ENCODE measurements around the gene TSPAN17.

The TSPAN17 gene

GRCh38 chr5:176612855-176613254 lies 34.4 kb upstream of the TSPAN17 start:
- Histone ChIP-seq H3K27ac (no peak overlapping the region), H3K4me3 (IDR thresholded peaks at IDR 0.05; ENCODE audit: insufficient read depth, low read depth, low read length) (no peak overlapping the region), H3K4me2 (no peak overlapping the region), H3K36me3 (ENCODE audit: insufficient read depth) (no peaks in the 10 kb centered on the region), H3K79me2 (ENCODE audit: insufficient read depth, low read depth) (no peaks in the 10 kb centered on the region), H3K9ac (no peak overlapping the region), H3K4me1 (ENCODE audit: low read depth, poor library complexity, severe bottlenecking) (peaks cover 18% of the 10 kb centered on the region), H3K27me3 (ENCODE audit: insufficient read depth, low read depth) (no peaks in the 10 kb centered on the region; the same call in 1 of the 2 replicates), H2AFZ (ENCODE audit: low read depth) (no peak overlapping the region), H4K20me1 (ENCODE audit: insufficient read depth) (no peaks in the 10 kb centered on the region)
- no peak for TF ChIP-seq CTCF (conservative IDR thresholded peaks at IDR 0.05; ENCODE audit: low read depth, low read length)

GRCh38 chr5:176614805-176615478 lies 32.3 kb upstream of the TSPAN17 start:
- no peaks in the 10 kb centered on the region for H4K20me1 ChIP-seq (ENCODE audit: insufficient read depth)
- no peak overlapping the region for H3K4me2 ChIP-seq
- no peak overlapping the region for H3K27ac ChIP-seq
- no peaks in the 10 kb centered on the region; the same call in 1 of the 2 replicates for H3K27me3 ChIP-seq (ENCODE audit: insufficient read depth, low read depth)
- peaks cover 8% of the 10 kb centered on the region for H3K4me1 ChIP-seq (ENCODE audit: low read depth, poor library complexity, severe bottlenecking)
- H3K79me2 ChIP-seq (ENCODE audit: insufficient read depth, low read depth) = no peaks in the 10 kb centered on the region
- H3K36me3 ChIP-seq (ENCODE audit: insufficient read depth) = no peaks in the 10 kb centered on the region
- no peak overlapping the region for H2AFZ ChIP-seq (ENCODE audit: low read depth)
- H3K4me3 ChIP-seq (IDR thresholded peaks at IDR 0.05; ENCODE audit: insufficient read depth, low read depth, low read length) = no peak overlapping the region
- TF ChIP-seq CTCF (conservative IDR thresholded peaks at IDR 0.05; ENCODE audit: low read depth, low read length) = no peak
- no peak overlapping the region for H3K9ac ChIP-seq

DNA sequence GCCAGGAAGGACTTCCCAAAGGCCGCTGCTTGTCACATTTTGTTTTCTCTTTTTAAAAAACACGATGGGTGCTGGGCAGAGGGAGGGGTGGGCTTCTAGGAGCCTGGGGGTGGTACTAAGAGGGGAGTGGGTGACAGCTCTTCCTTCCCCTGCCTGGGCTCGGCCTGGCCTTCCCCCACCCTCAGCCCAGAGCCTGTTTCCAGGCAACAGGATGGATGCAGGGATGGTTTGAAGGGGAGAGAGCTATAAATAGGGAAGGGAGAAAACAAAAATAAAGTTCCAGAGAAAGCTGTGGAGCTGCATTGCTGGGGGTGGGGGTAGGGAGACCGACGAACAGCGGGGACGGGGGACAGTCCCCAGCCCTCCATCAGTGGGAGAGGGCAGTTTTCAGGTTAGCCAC lies 30.8 kb upstream of the TSPAN17 start:
- H3K4me2 ChIP-seq = no peak overlapping the region
- H3K9ac ChIP-seq = no peak overlapping the region
- H4K20me1 ChIP-seq (ENCODE audit: insufficient read depth) = no peaks in the 10 kb centered on the region
- peaks cover 4% of the 10 kb centered on the region for H3K4me1 ChIP-seq (ENCODE audit: low read depth, poor library complexity, severe bottlenecking)
- no peak overlapping the region for H3K27ac ChIP-seq
- no peaks in the 10 kb centered on the region; the same call in 1 of the 2 replicates for H3K27me3 ChIP-seq (ENCODE audit: insufficient read depth, low read depth)
- no peaks in the 10 kb centered on the region for H3K79me2 ChIP-seq (ENCODE audit: insufficient read depth, low read depth)
- no peak overlapping the region for H3K4me3 ChIP-seq (IDR thresholded peaks at IDR 0.05; ENCODE audit: insufficient read depth, low read depth, low read length)
- H3K36me3 ChIP-seq (ENCODE audit: insufficient read depth) = no peaks in the 10 kb centered on the region
- no peak for TF ChIP-seq CTCF (conservative IDR thresholded peaks at IDR 0.05; ENCODE audit: low read depth, low read length)
- H2AFZ ChIP-seq (ENCODE audit: low read depth) = no peak overlapping the region

DNA sequence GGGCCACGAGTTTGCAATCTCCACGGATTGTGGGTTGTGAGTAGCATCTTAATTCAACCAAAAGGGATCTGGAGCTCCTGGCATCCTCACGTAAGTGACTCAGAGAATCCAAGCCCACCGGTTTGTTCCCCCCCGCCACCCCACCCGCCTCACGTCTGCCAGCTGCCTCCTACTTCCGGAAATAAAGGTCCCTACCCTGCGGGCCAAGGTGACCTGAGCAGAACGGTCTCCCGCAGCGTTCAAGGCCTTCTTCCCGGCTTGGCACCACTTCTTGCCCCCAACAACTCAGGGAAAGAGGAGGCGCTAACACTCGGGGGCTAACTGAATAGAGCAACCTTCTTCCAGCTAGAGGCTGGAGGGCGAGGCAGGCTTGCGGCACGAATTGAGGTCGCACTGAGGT lies 28.5 kb upstream of the TSPAN17 start:
- no peak overlapping the region for H3K9ac ChIP-seq
- H3K4me1 ChIP-seq (ENCODE audit: low read depth, poor library complexity, severe bottlenecking) = peaks cover 4% of the 10 kb centered on the region
- H3K79me2 ChIP-seq (ENCODE audit: insufficient read depth, low read depth) = no peaks in the 10 kb centered on the region
- peak overlapping the region; percentile 45 for H3K4me2 ChIP-seq
- H3K36me3 ChIP-seq (ENCODE audit: insufficient read depth) = no peaks in the 10 kb centered on the region
- no peak overlapping the region for H3K27ac ChIP-seq
- no peak overlapping the region for H3K4me3 ChIP-seq (IDR thresholded peaks at IDR 0.05; ENCODE audit: insufficient read depth, low read depth, low read length)
- no peak for TF ChIP-seq CTCF (conservative IDR thresholded peaks at IDR 0.05; ENCODE audit: low read depth, low read length)
- H3K27me3 ChIP-seq (ENCODE audit: insufficient read depth, low read depth) = no peaks in the 10 kb centered on the region
- peak overlapping the region; percentile 57; the same call in 1 of the 2 replicates for H2AFZ ChIP-seq (ENCODE audit: low read depth)
- H4K20me1 ChIP-seq (ENCODE audit: insufficient read depth) = no peaks in the 10 kb centered on the region

Data from KMS-11 (cell line).